Measurements from ENCODE around the gene UBE2I.

The UBE2I gene

DNA sequence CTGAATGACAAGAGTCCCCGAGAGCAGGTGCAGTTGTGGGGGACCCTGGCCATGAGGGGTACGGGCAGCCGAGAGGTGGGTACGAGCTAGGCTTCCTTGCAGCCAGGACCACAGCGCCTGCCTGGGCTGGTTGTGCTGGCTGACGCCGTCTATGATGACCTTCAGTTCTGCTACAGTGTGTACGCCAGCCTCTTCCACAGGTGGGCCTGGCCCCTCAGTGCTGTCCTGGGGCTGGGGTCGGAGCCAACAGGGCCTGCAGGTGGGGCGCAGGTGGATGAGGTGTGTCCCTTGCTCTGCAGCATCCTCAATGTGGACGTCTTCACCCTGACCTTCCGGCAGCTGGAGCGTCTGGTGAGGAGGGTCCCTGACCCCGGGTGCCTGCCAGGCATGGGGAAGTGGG, 35.1 kb downstream of the UBE2I start:
- no peak for DNase-seq

DNA sequence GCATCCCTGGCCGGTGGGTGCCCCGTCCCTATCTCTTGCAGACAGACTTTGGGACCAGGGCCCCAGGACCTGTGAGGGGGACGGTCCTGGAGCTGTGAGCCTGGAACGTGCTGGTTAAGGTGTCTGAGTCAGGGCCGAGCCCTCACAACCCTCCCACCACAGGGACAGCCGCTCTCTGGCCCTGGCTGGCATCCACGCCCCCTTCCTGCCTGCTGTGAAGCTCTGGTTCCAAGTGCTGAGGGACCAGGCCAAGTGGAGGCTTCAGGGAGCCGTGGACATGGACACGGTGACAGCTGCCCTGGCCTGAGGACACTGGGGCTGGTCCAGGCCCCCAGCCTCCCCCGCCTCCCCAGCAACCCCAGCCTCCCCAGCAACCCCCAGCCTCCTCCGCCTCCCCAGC, 35.7 kb downstream of the UBE2I start:
- DNase-seq: no peak

DNA sequence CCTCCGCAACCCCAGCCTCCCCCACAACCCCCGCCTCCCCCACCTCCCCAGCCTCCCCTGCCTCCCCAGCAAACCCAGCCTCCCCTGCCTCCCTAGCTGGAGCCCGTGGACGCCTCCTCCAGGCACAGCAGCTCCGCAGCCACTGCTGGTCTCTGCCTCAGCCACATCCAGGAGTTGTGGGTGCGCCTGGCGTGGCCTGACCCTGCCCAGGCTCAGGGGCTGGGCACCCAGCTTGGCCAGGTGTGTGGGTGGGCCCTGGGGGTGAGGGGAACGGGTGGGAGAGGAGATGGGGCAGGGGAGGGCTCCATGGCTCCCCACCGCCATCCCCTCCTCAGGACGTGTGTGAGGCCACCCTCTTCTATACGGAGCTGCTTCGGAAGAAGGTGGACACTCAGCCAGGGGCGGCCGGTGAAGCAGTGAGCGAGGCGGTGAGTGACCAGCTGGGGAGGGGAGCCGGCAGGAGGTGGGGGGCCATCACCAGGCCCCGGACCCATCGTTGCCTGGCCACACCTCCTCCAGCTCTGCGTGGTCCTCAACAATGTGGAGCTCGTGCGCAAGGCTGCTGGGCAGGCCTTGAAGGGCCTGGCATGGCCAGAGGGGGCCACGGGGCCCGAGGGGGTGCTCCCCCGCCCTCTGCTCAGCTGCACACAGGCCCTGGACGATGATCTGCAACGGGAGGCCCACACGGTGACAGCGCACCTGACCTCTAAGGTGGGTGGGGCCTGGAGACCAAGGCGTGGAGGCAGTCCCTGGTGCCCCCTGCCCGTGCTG, 36.4 kb downstream of the UBE2I start:
- DNase-seq: no peak

DNA sequence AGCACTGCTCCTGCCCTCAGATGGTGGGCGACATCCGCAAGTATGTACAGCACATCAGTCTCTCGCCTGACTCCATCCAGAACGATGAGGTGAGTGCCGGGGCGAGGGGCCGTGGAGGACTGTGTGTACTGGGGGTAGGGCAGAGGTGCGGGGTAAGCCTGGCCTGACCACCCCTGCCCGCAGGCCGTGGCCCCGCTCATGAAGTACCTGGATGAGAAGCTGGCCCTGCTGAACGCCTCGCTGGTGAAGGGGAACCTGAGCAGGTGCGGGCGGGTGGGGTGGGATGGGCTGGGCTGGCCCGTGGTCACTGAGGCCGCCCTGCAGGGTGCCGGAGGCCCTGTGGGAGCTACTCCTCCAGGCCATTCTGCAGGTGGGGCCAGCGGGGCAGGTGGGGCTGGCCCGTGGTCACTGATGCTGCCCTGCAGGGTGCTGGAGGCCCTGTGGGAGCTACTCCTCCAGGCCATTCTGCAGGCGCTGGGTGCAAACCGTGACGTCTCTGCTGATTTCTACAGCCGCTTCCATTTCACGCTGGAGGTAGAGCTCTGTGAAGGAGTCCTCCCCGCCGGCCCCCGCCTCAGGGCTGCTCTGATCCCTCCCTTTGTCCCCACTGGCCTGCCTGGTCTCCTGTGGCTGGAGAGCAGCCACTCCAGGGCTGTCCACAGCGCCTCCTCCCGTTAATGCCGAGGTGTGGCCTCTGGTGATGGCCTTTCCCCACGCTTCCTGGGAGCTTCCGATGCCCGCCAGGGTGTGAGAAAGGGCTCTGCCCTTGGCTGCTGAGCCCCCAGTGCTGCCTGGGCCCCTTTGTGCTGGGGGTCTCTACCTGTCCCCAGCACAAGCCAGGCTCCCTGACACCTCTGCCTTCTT, 37.2 kb downstream of the UBE2I start:
- DNase-seq: no peak

DNA sequence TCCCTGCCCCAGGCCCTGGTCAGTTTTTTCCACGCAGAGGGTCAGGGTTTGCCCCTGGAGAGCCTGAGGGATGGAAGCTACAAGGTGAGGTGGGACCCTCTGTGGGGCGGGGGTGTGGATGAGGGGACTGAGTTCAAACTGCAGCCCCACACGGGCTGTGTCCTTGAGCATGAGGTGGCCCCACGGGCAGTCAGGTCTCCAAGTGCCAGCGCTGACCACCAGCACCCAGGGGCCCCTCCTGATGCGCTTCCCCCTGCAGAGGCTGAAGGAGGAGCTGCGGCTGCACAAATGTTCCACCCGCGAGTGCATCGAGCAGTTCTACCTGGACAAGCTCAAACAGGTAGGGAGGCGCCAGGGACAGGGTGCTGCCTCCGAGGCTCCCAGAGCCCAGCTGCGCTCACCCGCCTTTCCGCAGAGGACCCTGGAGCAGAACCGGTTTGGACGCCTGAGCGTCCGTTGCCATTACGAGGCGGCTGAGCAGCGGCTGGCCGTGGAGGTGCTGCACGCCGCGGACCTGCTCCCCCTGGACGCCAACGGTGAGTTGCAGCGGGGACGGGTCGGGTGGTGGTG, 37.9 kb downstream of the UBE2I start:
- no peak for DNase-seq

DNA sequence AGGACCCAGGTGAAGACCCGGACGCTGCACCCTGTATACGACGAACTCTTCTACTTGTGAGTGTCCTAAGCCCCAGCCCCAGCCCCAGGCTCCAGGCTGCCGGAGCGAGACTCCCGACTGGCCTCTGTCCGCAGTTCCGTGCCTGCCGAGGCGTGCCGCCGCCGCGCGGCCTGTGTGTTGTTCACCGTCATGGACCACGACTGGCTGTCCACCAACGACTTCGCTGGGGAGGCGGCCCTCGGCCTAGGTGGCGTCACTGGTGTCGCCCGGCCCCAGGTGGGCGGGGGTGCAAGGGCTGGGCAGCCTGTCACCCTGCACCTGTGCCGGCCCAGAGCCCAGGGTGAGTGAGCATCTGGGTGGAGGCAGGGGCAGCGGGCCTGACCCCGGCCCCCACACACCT, 38.5 kb downstream of the UBE2I start:
- DNase-seq: no peak

DNA sequence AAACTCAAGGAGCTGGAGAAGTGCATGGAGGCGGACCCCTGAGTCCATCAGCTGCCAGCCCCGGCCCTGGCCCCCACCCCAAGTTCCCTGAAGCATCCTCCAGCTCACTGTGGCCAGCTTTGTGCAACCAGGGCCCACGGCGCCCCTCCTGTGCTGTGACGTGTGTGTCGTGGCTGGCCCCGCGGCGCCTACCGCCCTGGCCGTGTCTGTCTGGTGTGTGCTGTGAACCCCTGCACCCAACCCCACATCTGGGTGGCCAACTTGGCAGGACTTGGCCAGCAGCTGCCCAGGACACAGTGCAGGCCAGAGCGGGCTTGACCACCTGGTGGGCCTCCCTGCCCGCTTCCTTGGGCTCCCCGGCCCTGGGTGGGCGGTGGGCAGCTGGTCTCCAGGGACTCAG, 39.0 kb downstream of the UBE2I start:
- DNase-seq: no peak

DNA sequence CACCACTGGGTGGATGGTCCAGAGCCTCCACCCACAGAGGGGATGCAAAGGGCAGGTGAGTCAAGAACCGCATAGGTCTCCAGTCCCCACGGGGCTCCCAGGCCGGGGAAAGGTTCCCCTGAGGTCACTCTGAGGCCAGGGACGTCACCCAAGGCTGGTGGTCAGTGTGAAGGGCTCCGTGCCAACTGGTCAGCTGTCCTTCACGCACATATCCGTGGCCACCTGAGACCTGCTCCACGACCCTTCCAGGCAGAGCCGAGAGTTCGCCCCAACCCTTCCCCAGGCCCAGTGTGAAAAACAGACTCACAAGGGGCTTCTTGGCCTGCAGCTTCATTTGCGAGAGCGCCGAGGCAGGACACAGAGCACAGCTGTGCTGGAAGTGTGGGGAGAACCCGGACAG, 39.5 kb downstream of the UBE2I start:
- no peak for DNase-seq

DNA sequence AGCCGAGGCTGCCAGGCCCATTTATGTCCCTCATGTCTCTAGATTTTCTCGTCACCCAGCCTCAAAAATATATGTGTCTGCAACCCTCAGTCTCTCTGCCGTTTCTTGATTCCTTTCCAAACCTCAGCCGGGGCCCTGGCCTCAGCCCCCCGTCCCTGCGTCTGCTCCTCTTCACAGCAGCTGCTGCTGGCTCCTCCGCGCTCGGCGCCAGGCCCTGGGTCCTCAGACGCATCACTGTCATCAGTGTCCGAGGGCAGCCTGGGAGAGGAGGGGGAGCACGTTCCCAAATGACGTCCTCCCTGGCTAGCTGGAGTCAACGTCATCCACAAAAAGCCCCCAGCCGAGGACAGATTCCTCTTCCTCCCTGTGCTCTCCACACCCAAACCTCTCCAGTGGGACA, 39.9 kb downstream of the UBE2I start:
- no peak for DNase-seq

DNA sequence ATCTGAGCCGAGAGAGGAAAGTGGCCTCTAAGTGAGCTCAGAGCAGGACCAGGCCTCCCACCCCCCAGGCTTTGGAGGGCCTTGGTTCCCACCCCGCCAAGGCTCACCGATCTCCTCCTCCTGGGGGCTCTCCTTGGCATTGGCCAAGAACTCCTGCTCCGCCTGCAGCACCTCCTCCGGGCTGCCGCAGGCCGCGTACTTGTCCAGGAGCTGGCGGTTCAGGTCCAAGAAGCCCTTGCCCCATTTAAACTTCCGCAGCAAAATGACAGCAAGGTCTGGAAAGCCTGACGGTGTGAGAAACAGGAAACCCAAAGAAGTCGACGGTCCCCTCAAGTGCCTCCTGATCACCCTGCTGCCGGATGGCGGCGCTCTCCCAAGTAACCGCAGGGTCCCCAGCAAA, 40.5 kb downstream of the UBE2I start:
- no peak for DNase-seq

DNA sequence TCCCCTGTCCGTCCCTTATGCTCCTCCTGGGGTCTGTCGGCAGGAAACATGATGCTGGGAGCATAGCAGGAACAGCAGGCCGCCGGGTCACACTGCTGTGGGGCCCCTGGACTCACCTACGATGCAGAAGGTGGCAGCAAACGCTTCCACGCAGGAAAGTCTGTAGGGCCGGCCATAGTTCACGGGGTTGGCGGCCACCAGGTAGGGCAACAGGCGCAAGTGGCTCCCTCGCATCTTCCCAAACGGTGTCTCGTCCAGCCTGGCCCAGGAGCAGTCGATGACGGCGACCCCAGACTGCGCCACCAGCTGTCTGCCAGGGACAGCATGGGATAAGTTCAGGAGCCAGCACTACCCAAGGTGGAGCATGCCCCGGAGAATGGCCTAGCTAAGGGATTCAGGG, 41.3 kb downstream of the UBE2I start:
- no peak for DNase-seq

DNA sequence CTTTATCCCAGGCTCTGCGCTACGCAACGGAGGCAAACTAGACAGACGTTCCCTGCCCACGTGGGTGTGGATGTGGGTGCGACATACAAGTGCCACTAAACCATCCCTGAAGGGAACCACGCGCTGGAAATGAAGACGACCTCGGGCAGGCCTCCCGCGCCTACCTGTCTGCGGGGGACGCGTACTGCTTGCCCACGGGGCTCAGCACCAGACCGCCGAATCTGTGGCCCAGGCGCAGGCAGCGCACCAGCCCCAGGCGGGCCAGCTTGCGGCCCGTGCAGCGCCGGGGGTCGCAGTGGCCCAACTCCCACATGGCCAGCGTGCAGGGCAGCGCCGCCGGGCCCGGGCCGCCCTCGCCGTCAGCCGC, 41.8 kb downstream of the UBE2I start:
- no peak for DNase-seq

DNA sequence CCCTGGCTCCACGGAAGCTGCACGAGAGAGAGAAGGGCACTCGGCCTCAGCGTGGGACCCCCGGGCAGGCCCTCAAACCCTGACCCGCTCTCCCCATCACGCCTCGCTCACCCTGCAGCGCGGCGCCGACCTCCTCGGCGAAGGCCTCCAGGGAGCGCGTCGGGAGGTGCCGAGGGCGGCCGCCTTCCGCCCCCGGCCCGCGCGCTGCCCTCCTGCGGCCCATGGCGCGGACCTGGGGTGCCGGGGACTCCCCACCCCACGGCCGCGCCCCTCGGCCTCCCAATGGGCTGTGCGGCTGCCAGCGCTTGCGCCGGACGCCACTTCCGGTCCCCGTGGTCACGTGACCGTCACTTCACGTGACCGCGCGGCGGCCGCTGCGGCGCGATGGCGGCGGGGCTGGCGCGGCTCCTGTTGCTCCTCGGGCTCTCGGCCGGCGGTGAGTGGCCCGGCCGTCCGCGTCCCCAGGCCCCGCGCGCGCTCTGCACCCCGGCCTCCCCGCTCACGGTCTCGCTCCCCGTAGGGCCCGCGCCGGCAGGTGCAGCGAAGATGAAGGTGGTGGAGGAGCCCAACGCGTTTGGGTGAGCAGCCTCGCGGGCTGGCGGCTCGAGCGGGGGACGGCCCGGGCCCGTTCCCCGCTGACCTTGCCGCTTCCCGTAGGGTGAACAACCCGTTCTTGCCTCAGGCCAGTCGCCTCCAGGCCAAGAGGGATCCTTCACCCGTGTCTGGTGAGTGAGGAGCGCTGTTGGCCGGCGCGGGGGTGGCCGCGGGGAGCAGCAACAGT, 42.3 kb downstream of the UBE2I start, which contains the start of the genes GNPTG and TSR3:
Gene GNPTG (plus strand): TSS at position 350 of the 781 bp plus-strand sequence. CDS start 35 bp downstream, at position 385.
Gene TSR3 (minus strand): TSS at position 297 of the 781 bp plus-strand sequence. CDS start 74 bp downstream, at position 223.
- peak; percentile 93 for DNase-seq

DNA sequence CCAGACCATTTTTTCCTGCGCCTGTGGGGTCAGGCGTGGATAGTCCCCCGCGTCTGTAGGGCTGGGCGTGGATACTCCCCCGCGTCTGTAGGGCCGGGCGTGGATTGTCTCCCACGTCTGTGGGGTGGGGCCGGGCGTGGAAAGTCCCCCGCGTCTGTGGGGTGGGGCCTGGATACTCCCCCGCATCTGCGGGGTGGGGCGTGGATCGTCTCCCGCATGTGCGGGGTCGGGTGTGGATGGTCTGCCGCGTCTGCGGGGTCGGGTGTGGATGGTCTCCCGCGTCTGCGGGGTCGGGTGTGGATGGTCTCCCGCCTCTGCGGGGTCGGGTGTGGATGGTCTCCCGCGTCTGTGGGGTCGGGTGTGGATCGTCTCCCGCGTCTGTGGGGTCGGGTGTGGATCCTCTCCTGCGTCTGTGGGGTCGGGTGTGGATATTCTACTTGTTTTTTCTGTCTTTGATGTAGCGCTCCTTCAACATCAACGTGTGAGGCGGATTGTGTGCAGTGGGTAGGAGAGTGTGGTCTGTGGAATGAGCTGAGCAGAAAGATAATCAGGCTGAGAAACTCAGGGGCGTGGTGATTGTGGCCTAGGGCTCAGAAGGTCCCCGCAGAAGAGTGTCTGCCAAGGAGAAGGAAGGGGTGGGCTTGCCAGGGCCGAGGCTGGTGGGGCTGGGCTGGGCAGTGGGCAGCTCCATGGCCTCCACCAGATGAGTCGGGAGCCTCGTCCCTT, 45.5 kb downstream of the UBE2I start:
- no peak for DNase-seq

DNA sequence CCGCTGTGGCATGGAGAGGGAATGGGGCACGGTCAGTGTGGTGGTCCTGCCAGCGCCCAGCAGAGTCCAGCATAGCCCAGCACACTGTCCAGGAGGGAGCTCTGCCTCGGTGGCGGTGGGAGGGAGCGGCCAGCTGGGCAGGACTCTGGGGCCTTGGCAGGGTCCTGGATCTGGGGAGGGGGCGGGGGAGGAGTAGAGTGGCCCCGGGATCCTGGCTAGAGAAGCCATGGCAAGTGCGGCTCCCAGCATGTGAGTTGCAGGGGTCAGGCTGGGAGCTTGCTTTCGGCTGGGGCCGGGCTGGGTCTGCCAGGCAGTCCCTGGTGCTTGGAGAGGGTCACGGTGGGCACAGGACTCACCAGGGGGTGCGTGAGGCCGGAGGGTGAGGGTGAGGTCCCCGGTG, 46.2 kb downstream of the UBE2I start:
- DNase-seq: no peak

DNA sequence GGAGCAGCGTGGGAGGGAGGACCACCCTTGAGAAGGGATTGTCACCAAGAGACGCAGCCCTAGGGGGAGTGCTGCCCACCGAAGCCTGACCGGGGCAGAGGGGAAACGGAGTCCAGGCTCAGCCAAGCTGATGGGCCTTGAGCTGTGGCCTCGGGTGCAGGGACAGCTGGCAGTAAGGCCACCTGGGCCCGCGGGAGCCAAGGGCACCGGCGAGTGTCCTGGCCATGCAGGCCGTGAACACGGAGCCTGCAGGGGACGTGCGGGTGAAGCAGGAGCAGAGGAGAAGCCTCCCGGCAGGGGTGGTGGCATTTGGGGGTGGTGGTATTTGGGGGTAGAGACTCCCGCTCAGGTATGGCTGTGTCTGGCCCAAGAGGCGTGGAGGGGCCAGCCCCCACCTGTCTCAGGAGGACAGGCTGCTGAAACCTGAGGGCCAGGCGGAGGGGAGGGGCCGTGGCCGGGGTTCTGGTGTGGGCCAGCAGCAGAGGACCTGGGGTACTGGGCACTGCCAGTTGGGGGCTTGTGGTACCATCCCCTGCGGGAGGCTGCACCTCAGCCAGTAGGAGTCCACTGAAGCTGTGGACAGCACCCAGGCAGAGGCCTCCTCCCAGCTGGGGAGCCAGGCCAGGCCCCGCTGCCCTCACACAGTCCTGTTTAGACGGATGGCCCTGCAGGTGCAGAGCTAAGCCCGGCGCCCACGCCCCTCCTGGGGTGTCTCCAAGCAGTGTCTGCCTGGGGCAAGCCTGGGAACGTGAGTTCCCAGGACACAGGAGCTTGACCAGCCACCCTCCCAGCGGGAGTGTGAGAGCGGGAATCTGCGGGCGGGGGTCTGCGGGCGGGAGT, 46.8 kb downstream of the UBE2I start:
- no peak for DNase-seq

DNA sequence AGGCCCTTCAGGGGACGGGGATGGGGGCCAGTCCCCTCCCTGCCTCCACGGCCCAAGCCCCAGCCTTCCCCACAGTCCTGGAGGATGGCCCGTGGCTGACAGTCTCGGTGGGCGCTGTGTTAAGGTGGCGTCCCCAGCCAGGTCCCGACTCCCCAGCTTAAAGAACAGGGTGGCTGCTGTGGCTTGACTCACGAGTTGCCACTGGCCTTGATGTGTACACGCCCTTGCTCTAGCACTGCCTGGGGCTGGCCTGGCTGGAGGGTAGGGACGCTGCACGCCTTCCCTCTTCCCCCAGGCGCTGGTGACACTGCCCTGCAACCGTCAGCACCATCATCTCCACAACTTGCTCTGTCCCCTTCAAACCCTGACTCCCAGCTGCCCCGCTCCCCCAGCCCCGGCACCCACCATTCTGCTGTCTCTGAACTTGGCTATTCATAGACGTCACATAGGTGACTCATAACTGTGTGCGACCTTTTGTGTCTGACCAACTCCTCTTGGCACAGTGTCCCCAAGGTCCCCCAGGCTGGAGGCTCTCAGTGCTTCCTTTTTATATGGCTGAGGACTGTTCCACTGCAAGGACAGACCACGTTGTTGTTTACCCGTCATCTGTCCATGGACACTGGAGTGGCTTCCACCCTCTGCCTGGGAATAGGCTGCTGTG, 48.6 kb downstream of the UBE2I start:
- DNase-seq: no peak

DNA sequence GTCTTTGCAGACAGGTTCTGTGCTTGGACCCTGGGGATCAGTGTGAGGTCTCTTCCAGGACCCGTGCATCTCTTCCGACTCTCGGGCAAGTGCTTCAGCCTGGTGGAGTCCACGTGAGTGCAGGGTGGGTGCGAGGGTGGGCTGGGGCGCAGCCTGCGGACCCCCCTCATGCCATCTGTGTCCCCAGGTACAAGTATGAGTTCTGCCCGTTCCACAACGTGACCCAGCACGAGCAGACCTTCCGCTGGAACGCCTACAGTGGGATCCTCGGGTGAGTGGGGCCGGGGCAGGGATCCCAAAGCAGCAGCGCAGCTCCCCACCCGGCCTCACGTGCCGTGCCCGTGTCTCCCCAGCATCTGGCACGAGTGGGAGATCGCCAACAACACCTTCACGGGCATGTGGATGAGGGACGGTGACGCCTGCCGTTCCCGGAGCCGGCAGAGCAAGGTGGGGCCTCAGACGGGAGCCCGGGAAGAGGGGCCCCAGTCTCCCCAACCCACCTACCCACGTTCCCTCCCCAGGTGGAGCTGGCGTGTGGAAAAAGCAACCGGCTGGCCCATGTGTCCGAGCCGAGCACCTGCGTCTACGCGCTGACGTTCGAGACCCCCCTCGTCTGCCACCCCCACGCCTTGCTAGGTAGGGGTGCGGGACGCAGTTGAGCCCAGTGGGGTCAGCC, 52.4 kb downstream of the UBE2I start:
- DNase-seq: no peak

DNA sequence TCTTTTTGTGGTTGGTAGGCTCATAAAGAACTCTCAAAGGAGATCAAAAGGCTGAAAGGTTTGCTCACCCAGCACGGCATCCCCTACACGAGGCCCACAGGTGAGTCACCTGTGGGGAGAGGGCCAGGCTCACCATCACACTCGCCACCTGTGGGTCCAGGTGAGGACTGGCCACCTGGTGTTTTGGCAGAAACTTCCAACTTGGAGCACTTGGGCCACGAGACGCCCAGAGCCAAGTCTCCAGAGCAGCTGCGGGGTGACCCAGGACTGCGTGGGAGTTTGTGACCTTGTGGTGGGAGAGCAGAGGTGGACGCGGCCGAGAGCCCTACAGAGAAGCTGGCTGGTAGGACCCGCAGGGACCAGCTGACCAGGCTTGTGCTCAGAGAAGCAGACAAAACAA, 53.4 kb downstream of the UBE2I start:
- DNase-seq: no peak

DNA sequence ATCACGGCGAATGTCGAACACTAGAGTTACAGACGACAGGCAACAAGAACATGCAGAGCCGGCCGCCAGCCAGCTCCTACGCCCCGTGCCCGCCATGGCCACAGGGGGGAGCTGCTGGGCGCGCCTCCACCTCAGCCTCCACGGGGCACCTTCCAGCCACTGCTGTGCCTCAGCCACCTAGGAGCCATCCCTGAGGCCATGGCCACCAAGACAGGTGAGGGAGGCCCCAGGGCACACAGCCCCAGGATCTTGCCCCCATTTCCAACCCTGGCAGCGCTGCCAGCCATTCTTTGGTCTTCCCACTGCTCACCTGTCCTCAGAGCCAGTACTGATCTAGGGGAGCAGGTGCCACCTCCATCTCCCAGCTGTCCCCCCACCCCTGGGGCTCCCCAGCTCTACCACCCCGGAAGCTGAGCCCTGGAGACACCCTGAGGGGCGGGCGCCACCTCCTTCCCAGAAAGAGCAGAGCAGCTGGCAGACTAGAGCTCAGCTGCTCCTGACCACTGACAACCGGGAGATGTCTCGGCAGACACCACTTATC, 54.1 kb downstream of the UBE2I start:
- DNase-seq: peak; percentile 88
